Ovary (tissue), 3 donors: ENCODE measurements around the gene CRAMP1.

Source experiments
- CTCF ChIP-seq, 3 donors: fragments of 450-650 bp in 2 of 3; fragments of 200-600 bp in 1 of 3; IDR thresholded peaks; one replicate each; pipeline versions ENCODE4 v1.5.1 to v1.8.0; 2016 to 2022; ENCODE audit warnings: antibody characterized with exemption in 3 of 3, mild to moderate bottlenecking in 1 of 3
- EP300 ChIP-seq: sonication (generic); formaldehyde crosslinking; IDR thresholded peaks from one replicate; pipeline ENCODE4 v1.6.1; 2017; ENCODE audit warnings: antibody characterized with exemption
- POLR2A ChIP-seq: fragments of 450-650 bp; IDR thresholded peaks from one replicate; pipeline ENCODE4 v1.6.1; 2017; ENCODE audit warnings: antibody characterized with exemption, mild to moderate bottlenecking, moderate library complexity
- donor health status: DM: no; HTN: no; CAD: no.

- TF ChIP-seq CTCF (IDR thresholded peaks at IDR 0.05) (no peak), POLR2A (no peak), EP300 (no peak)
Measured at GRCh38 chr16:1572673-1573072, 39.5 kb upstream of the CRAMP1 start.
